GM06990 (cell line): ENCODE measurements around the gene CRYL1.
A peak's percentile ranks its signal among the peaks of the same experiment; 100 is the strongest.

Experiments
- DNase-seq: peaks from one replicate; pipeline ENCODE4 v3.0.0-alpha.2; 2011; ENCODE audit not compliant: insufficient read length; ENCODE audit errors: extremely low read depth
- H3K27me3 ChIP-seq: replicated peaks from 2 replicates; pipeline ENCODE4 v1.6.0; 2011; ENCODE audit warnings: low read length; ENCODE audit not compliant: control insufficient read depth, insufficient read depth
- H3K36me3 ChIP-seq: 2 replicates; pipeline ENCODE4 v1.5.1; 2011; ENCODE audit warnings: low read length; ENCODE audit not compliant: control insufficient read depth, insufficient read depth
- H3K4me3 ChIP-seq: replicated peaks from 2 replicates; pipeline ENCODE4 v1.5.1; 2011; ENCODE audit warnings: low read depth, mild to moderate bottlenecking, control low read depth, low read length
- TF ChIP-seq, protein P1 (sequence below): IDR thresholded peaks from 2 replicates; pipeline ENCODE4 v1.5.1; 2011; ENCODE audit warnings: low read length, control low read depth, mild to moderate bottlenecking, inconsistent platforms; ENCODE audit not compliant: insufficient read depth, poor library complexity, severe bottlenecking

Gene CRYL1

DNA sequence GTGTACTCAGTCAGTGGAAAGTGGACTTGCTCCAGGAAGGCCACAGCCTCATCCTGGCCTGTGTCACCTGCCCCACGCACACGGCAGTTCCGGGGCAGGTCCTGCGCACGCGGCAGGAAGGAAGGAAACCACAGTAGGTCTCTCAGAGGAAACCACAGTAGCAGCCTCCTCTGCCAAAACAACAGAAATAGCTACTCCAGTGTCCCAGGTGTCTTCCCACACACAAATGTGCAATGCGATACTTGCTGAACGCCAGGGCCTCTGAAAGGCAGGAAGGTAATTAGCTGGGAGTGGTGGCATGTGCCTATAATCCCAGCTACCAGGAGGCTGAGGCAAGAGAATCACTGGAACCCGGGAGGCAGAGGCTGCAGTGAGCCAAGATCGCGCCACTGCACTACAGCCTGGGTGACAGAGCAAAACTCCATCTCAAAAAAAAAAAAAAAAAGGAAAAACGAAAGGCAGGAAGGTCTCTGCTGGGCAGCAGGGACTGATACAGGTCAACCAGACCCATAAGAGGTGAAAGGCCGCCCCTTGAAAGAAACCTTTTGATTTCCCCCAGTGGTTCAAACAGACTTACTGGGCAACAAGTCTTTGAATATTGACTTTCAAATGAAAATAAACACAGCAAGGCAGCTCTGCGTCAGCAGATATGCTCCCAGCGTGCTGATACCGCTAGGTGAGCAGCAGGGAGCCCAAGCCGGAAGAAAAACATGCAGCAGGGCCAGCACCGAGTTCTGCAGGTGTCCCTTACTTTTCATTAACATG lies 49.5 kb downstream of the CRYL1 start:
- H3K4me3 ChIP-seq: no peak overlapping the region
- no peaks in the 10 kb centered on the region for H3K27me3 ChIP-seq
- TF ChIP-seq, protein P1, sequence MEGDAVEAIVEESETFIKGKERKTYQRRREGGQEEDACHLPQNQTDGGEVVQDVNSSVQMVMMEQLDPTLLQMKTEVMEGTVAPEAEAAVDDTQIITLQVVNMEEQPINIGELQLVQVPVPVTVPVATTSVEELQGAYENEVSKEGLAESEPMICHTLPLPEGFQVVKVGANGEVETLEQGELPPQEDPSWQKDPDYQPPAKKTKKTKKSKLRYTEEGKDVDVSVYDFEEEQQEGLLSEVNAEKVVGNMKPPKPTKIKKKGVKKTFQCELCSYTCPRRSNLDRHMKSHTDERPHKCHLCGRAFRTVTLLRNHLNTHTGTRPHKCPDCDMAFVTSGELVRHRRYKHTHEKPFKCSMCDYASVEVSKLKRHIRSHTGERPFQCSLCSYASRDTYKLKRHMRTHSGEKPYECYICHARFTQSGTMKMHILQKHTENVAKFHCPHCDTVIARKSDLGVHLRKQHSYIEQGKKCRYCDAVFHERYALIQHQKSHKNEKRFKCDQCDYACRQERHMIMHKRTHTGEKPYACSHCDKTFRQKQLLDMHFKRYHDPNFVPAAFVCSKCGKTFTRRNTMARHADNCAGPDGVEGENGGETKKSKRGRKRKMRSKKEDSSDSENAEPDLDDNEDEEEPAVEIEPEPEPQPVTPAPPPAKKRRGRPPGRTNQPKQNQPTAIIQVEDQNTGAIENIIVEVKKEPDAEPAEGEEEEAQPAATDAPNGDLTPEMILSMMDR: no peak
- peak; percentile 73 for DNase-seq
- no peaks in the 10 kb centered on the region for H3K36me3 ChIP-seq

DNA sequence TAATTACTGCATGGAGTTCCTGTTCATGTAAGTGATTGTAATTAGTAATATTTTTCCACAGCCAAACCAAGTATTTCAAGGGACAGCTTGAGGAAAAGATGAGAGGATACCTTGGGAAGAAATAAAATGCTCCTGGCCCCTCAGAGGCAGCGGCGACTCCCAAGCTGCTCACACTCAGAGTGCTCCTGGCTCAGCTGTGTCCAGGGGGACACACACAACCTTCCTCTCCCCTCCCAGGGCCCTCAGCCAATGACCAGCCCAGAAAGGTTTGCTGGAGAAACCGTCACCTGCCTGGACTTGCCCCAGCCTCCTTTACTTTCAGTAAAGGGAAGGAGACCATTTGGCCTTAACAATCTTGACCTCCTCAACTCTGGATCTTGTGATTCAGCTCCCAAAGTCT lies 51.1 kb downstream of the CRYL1 start:
- no peak for DNase-seq
- no peak overlapping the region for H3K4me3 ChIP-seq
- H3K36me3 ChIP-seq: no peaks in the 10 kb centered on the region
- H3K27me3 ChIP-seq: no peaks in the 10 kb centered on the region
- TF ChIP-seq, protein P1: no peak

DNA sequence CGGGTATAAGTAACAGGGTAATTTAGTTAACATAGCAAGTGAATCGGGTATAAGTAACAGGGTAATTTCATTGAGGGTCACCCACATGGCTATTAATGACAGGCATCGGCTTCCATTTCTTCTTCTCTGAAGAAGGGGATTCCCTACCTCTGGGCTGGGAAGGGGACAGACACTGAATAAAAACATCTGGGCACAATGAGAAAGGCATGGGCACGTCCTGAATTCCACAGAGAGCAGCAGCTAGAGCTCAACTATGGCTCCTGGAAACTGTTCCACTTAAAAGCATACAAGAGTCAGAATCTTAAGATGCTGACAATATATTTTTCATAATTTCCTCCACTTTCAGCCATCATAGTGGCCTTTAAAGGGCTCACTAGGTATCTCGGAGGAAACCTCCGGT lies 51.8 kb downstream of the CRYL1 start:
- Histone ChIP-seq H3K27me3 (no peaks in the 10 kb centered on the region), H3K36me3 (no peaks in the 10 kb centered on the region), H3K4me3 (no peak overlapping the region)
- TF ChIP-seq, protein P1: no peak
- no peak for DNase-seq

DNA sequence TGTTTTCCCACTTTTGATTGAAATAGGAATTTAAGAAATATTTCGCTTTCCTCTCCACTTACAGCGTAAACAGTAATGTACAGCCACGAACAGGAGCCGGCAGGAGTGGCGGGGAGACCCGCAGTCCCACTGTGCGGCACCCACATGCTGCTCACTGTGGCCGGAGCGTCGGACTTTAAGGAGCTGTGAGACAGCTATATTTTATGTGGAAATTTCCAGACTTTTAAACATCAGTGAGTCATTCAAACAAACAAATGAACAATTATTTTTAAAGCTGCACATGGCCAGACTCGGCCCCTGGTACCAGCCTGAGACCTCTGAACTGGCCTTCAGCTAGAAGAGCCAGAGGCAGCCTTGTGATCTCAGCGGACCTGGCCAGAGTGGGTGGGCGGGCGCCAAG lies 52.5 kb downstream of the CRYL1 start:
- TF ChIP-seq, protein P1: no peak
- H3K4me3 ChIP-seq: no peak overlapping the region
- no peak for DNase-seq

DNA sequence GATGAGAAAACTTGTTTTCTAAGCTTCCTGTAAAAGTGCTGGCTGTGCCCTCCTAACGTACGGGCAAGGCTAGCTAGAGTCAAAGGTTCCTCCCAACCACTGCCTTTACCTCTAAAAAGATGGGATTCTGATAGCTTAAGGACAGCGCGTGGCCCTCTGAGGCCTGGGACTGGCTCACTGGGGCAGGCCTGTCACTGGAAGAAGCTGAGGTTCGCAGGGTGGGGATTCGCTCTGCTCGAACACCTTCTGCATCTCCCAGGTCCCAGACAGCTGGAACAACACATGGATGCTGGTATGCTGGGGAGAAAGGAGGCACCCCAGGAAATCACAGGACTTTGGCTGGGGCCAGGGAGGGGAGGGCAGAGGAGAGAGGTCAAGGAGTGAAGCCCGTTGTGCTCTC lies 53.1 kb downstream of the CRYL1 start:
- H3K27me3 ChIP-seq: no peaks in the 10 kb centered on the region
- TF ChIP-seq, protein P1: no peak

More for the DNA sequence above, 52.5 kb downstream of the CRYL1 start:
- no peaks in the 10 kb centered on the region for H3K36me3 ChIP-seq
- no peaks in the 10 kb centered on the region for H3K27me3 ChIP-seq

More for the DNA sequence above, 53.1 kb downstream of the CRYL1 start:
- Histone ChIP-seq H3K36me3 (no peaks in the 10 kb centered on the region), H3K4me3 (no peak overlapping the region)
- no peak for DNase-seq
